ENCODE data around the gene ERBB4. TPM values are rescaled to one million over a fixed set of nuclear protein-coding genes. Genes with fewer than 3 reads are reported as not detected.

Gene ERBB4
- total RNA-seq, 3 donors from 2014 or later = 1.6 to 53.1 (median 18.4) TPM

DNA sequence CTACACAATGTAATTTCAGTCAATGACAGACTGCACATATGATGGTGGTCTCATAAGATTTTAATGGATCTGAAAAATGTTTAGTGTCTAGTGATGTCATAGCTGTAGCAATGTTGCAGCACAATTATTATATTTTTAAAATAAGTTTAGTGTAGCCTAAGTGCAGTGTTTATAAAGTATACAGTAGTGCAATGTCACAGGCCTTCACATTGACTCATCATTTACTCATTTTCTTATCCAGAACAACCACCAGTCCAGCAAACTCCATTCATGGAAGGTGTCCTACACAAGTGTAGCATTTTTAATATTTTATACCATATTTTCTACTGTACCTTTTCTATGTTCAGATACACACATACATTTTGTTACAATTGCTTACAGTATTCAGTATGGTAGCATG lies 663.1 kb downstream of the ERBB4 start:
- intact Hi-C loops (cut with DNase I; ENCODE audit: low total_unique reads) = no loop called here
- H3K4me1 ChIP-seq = no peaks in the 10 kb centered on the region
- no peaks in the 10 kb centered on the region for H3K27me3 ChIP-seq
- H3K27ac ChIP-seq = no peak overlapping the region
- TF ChIP-seq POLR2A (IDR thresholded peaks at IDR 0.05) = no peak
- TF ChIP-seq, protein P1, sequence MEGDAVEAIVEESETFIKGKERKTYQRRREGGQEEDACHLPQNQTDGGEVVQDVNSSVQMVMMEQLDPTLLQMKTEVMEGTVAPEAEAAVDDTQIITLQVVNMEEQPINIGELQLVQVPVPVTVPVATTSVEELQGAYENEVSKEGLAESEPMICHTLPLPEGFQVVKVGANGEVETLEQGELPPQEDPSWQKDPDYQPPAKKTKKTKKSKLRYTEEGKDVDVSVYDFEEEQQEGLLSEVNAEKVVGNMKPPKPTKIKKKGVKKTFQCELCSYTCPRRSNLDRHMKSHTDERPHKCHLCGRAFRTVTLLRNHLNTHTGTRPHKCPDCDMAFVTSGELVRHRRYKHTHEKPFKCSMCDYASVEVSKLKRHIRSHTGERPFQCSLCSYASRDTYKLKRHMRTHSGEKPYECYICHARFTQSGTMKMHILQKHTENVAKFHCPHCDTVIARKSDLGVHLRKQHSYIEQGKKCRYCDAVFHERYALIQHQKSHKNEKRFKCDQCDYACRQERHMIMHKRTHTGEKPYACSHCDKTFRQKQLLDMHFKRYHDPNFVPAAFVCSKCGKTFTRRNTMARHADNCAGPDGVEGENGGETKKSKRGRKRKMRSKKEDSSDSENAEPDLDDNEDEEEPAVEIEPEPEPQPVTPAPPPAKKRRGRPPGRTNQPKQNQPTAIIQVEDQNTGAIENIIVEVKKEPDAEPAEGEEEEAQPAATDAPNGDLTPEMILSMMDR (IDR thresholded peaks at IDR 0.05) = no peak
- no peak for TF ChIP-seq POLR2AphosphoS5 (IDR thresholded peaks at IDR 0.05)
- H3K36me3 ChIP-seq = no peaks in the 10 kb centered on the region
- no peak for DNase-seq (ENCODE audit: low spot score in 2 of 2)
- H3K9me3 ChIP-seq = no peaks in the 10 kb centered on the region
- H3K4me3 ChIP-seq = no peak overlapping the region

DNA sequence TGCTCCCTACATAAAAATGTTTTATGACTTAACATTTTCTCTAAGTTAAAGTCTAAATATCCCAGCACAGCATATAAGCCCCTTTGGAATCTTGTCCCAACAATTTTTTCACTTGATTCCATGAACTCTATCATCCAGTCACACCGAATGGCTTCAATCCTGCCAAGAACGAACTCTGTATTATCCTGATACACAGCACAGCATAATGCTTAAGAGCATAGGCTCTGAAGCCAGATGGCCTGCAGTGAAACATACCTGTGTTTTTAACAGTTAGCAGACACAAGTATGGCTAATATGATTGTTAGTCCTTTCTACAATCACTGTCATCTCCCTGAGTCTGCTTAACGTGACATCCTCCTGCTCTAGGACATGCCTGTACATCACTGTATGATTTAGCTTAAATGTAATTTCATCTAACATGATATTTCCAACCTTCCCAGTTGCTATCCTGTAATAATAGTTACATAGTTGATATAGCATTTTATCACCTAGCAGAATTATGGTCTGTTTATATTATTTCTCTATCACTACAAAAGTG lies 669.5 kb downstream of the ERBB4 start:
- Histone ChIP-seq H3K4me1 (no peaks in the 10 kb centered on the region), H3K27ac (no peak overlapping the region), H3K36me3 (no peaks in the 10 kb centered on the region), H3K4me3 (no peak overlapping the region), H3K9me3 (no peaks in the 10 kb centered on the region), H3K27me3 (no peaks in the 10 kb centered on the region)
- no peak for TF ChIP-seq POLR2A (IDR thresholded peaks at IDR 0.05)
- intact Hi-C loops (cut with DNase I; ENCODE audit: low total_unique reads) = no loop called here
- no peak for DNase-seq (ENCODE audit: low spot score in 2 of 2)

DNA sequence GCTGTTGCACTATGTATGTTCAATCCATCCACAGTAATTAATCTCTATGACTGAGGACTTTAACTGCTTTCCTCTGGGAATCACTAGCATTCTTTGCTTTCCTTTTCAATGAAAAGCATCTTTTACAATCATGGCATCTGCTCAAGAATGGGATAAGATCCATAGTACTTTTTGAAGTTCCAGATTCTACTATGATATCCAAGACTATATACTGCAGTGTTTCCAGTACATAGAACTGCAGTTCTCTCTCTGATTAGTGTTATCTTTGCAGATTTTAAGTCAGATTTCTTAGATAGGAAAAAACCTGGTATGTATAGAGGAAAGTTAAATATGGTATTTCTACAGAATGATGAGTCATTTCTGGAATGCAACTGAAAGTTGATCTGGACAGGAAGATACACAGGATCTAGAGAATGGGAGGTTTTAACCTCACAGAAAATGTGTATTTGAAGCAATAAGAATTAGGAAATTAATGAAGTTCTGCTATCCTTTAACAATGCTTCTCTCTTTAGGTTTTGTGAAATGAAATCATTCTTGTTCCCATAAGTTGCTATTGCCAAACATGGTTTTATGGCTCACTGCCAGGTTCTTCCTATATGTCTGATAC lies 670.7 kb downstream of the ERBB4 start:
- TF ChIP-seq, protein P1 (IDR thresholded peaks at IDR 0.05) = no peak
- no peak for TF ChIP-seq POLR2AphosphoS5 (IDR thresholded peaks at IDR 0.05)
- TF ChIP-seq POLR2A (IDR thresholded peaks at IDR 0.05) = no peak
- intact Hi-C loops (cut with DNase I; ENCODE audit: low total_unique reads) = no loop called here
- Histone ChIP-seq H3K27ac (no peak overlapping the region), H3K36me3 (no peaks in the 10 kb centered on the region), H3K4me3 (no peak overlapping the region), H3K4me1 (no peaks in the 10 kb centered on the region), H3K27me3 (no peaks in the 10 kb centered on the region), H3K9me3 (peaks cover 0 to 5% of the 10 kb centered on the region in 2 donors)
- DNase-seq (ENCODE audit: low spot score in 2 of 2) = no peak

DNA sequence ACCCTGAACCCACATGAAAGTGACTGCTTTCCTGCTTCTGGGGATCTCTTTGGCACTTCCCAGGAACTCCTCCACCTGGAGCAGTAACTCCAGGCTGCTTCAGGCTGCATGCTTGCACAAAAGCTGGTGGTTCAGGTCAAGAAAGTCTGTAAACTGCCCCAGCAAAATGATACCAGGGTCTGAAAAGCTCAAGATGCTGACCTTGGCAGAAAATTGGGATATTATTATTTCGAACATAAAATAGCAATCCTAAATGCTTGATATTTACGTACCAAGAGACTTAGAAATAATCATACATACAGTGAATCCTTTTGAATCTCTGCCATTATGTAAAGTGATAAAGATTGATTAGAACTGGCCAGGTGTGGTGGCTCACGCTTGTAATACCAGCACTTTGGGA lies 674.3 kb downstream of the ERBB4 start:
- H3K4me1 ChIP-seq = no peaks in the 10 kb centered on the region
- intact Hi-C loops (cut with DNase I; ENCODE audit: low total_unique reads) = no loop called here
- no peak for DNase-seq (ENCODE audit: low spot score in 2 of 2)
- no peaks in the 10 kb centered on the region for H3K27me3 ChIP-seq
- H3K4me3 ChIP-seq = no peak overlapping the region
- TF ChIP-seq, protein P1 (IDR thresholded peaks at IDR 0.05) = no peak
- no peak for TF ChIP-seq POLR2A (IDR thresholded peaks at IDR 0.05)
- no peak for TF ChIP-seq POLR2AphosphoS5 (IDR thresholded peaks at IDR 0.05)
- no peaks in the 10 kb centered on the region for H3K36me3 ChIP-seq
- peaks cover 0 to 8% of the 10 kb centered on the region in 2 donors for H3K9me3 ChIP-seq
- no peak overlapping the region for H3K27ac ChIP-seq

DNA sequence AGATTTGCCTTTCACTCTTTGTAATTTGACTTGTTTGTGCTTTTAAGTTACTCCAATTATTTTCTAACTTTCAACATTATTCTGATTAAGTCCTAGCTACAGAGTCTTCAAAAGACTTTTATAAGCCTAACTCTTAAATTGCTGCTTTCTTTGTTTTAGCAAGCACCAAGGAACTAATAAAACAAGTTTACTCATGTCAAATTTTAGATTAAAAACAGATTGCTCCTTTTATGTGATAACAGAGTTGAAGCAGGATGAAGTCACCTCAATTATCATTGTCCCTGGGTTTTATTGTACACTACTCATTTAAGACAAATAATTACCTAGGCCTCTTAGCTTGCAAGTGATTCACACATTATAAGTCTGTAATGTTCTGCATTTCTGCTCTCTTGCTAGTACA lies 678.4 kb downstream of the ERBB4 start:
- TF ChIP-seq, protein P1 (IDR thresholded peaks at IDR 0.05) = no peak
- TF ChIP-seq POLR2AphosphoS5 (IDR thresholded peaks at IDR 0.05) = no peak
- no peak for TF ChIP-seq POLR2A (IDR thresholded peaks at IDR 0.05)
- H3K4me1 ChIP-seq = no peaks in the 10 kb centered on the region
- H3K36me3 ChIP-seq = no peaks in the 10 kb centered on the region
- H3K9me3 ChIP-seq = peaks cover 0 to 8% of the 10 kb centered on the region in 2 donors
- no peak for DNase-seq (ENCODE audit: low spot score in 2 of 2)
- H3K4me3 ChIP-seq = no peak overlapping the region
- intact Hi-C loops (cut with DNase I; ENCODE audit: low total_unique reads) = no loop called here
- H3K27me3 ChIP-seq = no peaks in the 10 kb centered on the region
- no peak overlapping the region for H3K27ac ChIP-seq

Data from breast epithelium (tissue), 4 donors.